Pancreas (tissue), 10 donors: ENCODE measurements around the gene PMEPA1. TPM values are rescaled to one million over a fixed set of nuclear protein-coding genes. Genes with fewer than 3 reads are reported as not detected.

ENCODE experiments used
- ATAC-seq, 4 donors: fragments of 200-7000 bp; cut with Tn5 transposase; one replicate each; pipeline versions ENCODE4 v1.8.0 to v1.9.1; 2020; ENCODE audit warnings: mild to moderate bottlenecking in 4 of 4, moderate library complexity in 4 of 4
- DNase-seq, 6 donors: peaks; one replicate each; pipeline ENCODE4 v3.0.0-alpha.2; 2020
- FAIRE-seq: peaks from 2 replicates; lab custom pipeline; 2012; peaks lifted over from hg19 to GRCh38; lab: Jason Lieb, UNC
- H3K27ac ChIP-seq, 4 donors: fragments of 200-600 bp; sonication (generic); 1 replicate in 3 of 4; 2 replicates in 1 of 4; pipeline versions ENCODE4 v1.5.0 to v1.8.0; 2020
- H3K27me3 ChIP-seq, 4 donors: fragments of 200-600 bp; one replicate each; pipeline ENCODE4 v1.8.0; 2021
- H3K36me3 ChIP-seq, 3 donors: fragments of 200-600 bp; sonication (generic) in 1 of 3; one replicate each; pipeline versions ENCODE4 v1.5.0 to v1.8.0; 2020 to 2021
- H3K4me1 ChIP-seq, 3 donors: fragments of 200-600 bp; one replicate each; pipeline ENCODE4 v1.8.0; 2021
- H3K4me3 ChIP-seq, 4 donors: fragments of 200-600 bp; sonication (generic) in 2 of 4; one replicate each; pipeline versions ENCODE4 v1.5.0 to v1.8.0; 2020 to 2021
- H3K9me3 ChIP-seq, 4 donors: fragments of 200-600 bp; one replicate each; pipeline ENCODE4 v1.8.0; 2021
- CTCF ChIP-seq, 4 donors: fragments of 200-600 bp; sonication (generic) in 3 of 4; IDR thresholded peaks; one replicate each; pipeline versions ENCODE4 v1.5.0 to v1.8.0; 2021; ENCODE audit warnings: antibody characterized with exemption in 4 of 4
- WGBS, 2 donors: extraction: QIAGEN DNeasy Blood & Tissue Kit; methylation state at CpG; one replicate each; pipeline ENCODE4 v1.1.7; 2013; 5-methylcytosine and 5-hydroxymethylcytosine counted together
- intact Hi-C, 3 donors: fragments of 100-400 bp; cut with DNase I; formaldehyde crosslinking; loops; one replicate each; pipeline versions ENCODE4 v1.11.1 to v1.14.2; 2022
- polyA plus RNA-seq, 2 donors: library from polyadenylated mRNA; stranded (reverse); fragments of 200-250 nt; gene quantifications; one replicate each; pipeline ENCODE4 v1.2.3, GENCODE V29; 2013
- total RNA-seq, 6 donors: library from RNA; stranded (reverse); fragmentation: NEBNext Ultra II Directional in 4 of 6; extraction: Animal tissue kit (Norgen Biotek cat#: 25700) in 4 of 6; gene quantifications; one replicate each; pipeline versions ENCODE4 v1.2.1 to v1.2.4, GENCODE V29; 2021 to 2023
- donor health status: healthy with polysubstance abuse.
- donor health status: DM: no; HTN: no; CAD: no; lungs with moderate emphysema.
- donor health status: DM: no; HTN: no; CAD: no.
- donor health status: control.
- donor health status: control.
- donor health status: Bipolar disorder and iron deficiency.
- donor health status: DM: yes; HTN: yes; CAD: no.
- donor health status: DM: no; HTN: no; CAD: no.
- donor health status: DM: no; HTN: no; CAD: no.
- donor health status: DM: yes; HTN: yes; CAD: no.

Gene PMEPA1
- total and polyA plus RNA-seq, 8 donors, result 24.8 to 98.2 (median 33.6) TPM

GRCh38 chr20:57683881-57684807 lies 25.7 kb downstream of the PMEPA1 start:
- TF ChIP-seq CTCF (IDR thresholded peaks at IDR 0.05), result no peak
- Histone ChIP-seq H3K4me1 (no peaks in the 10 kb centered on the region), H3K36me3 (no peaks in the 10 kb centered on the region), H3K9me3 (no peaks in the 10 kb centered on the region), H3K4me3 (no peak overlapping the region), H3K27ac (no peak overlapping the region), H3K27me3 (no peaks in the 10 kb centered on the region)
- DNase-seq (no peak), FAIRE-seq (no peak), ATAC-seq (no peak)
- intact Hi-C loops, result no loop called here
- WGBS, 2 donors, result 68 to 72% methylated on average over 25 to 26 of the region's 26 CpGs

GRCh38 chr20:57683287-57683686 lies 26.5 kb downstream of the PMEPA1 start:
- no peaks in the 10 kb centered on the region for H3K4me1 ChIP-seq
- no peak overlapping the region for H3K27ac ChIP-seq
- no peaks in the 10 kb centered on the region for H3K36me3 ChIP-seq
- FAIRE-seq (no peak), DNase-seq (no peak), ATAC-seq (no peak)
- H3K27me3 ChIP-seq, result no peaks in the 10 kb centered on the region
- no peaks in the 10 kb centered on the region for H3K9me3 ChIP-seq
- no peak overlapping the region for H3K4me3 ChIP-seq
- 65 to 75% methylated on average over 7 of the region's 7 CpGs for WGBS, 2 donors
- intact Hi-C loops, result no loop called here
- no peak for TF ChIP-seq CTCF (IDR thresholded peaks at IDR 0.05)

- WGBS, 2 donors, result 87% methylated on average over 28 of the region's 28 CpGs
- Histone ChIP-seq H3K9me3 (no peaks in the 10 kb centered on the region), H3K36me3 (no peaks in the 10 kb centered on the region), H3K27ac (no peak overlapping the region), H3K4me3 (no peak overlapping the region), H3K4me1 (no peaks in the 10 kb centered on the region), H3K27me3 (no peaks in the 10 kb centered on the region)
- DNase-seq (no peak), ATAC-seq (no peak), FAIRE-seq (no peak)
- intact Hi-C loops, result no loop called here
- TF ChIP-seq CTCF (IDR thresholded peaks at IDR 0.05), result no peak
Observed at GRCh38 chr20:57682184-57683101, 27.4 kb downstream of the PMEPA1 start.

- Histone ChIP-seq H3K4me3 (no peak overlapping the region), H3K27me3 (no peaks in the 10 kb centered on the region), H3K36me3 (no peaks in the 10 kb centered on the region), H3K9me3 (no peaks in the 10 kb centered on the region), H3K4me1 (no peaks in the 10 kb centered on the region), H3K27ac (no peak overlapping the region)
- intact Hi-C loops, result no loop called here
- DNase-seq (no peak), ATAC-seq (no peak), FAIRE-seq (no peak)
- TF ChIP-seq CTCF (IDR thresholded peaks at IDR 0.05), result no peak
- WGBS, 2 donors, result 80 to 83% methylated on average over 24 of the region's 24 CpGs
Observed at GRCh38 chr20:57680934-57681914, 28.6 kb downstream of the PMEPA1 start.
